Inferior parietal cortex (tissue), 1 donor: ENCODE data around the gene MVB12B.

Experiments
- DNase-seq: peaks from one replicate; pipeline ENCODE4 v3.0.0-alpha.2; 2016; ENCODE audit errors: extremely low spot score

MVB12B gene

GRCh38 chr9:126331964-126332748 lies 5.5 kb downstream of the MVB12B start:
- no peak for DNase-seq

DNA sequence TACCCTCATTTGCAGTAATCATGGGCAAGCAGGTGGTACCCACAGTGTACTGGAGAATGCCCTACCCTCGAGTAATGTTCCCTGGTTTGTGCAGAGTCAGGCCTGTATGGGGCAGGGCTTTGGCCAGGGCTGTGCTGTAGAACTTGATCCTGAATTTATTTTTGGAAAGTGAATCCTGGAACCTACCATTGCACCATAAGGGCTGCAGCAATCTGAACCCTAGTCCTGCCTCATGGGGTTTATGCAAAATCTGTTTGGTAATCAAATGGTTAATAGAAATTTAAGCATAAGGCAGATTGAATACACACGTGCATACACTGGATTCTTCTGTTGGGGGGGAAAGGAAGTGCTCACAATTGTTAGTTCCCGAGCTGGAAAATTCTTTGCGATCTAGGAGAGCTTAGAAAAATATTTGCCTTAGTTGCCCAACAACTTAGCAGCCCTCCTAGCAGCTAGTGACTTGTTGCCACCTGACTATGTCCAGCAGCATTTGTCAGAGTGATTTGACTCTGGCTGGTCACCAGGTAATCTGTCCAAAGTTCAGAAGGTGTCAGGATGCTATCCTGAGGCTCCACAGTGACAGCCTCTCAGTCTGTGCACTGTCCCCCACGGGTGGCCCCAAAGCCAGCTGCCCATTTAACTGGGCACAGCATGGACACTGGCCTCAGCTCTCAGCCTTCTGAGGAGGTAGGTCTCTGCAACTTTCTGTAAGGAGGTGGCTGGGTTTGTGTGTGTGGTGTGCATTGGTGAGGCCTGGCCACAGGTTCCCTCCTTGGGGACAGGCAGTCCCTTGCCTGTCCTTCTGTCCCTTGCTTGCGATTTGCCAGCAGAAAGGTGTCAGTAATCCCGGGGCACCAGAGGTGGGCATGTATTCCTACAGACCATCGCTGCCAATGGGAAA lies 8.3 kb downstream of the MVB12B start:
- DNase-seq: no peak

GRCh38 chr9:126335837-126336735 lies 9.5 kb downstream of the MVB12B start:
- DNase-seq: no peak

GRCh38 chr9:126336736-126337325 lies 10.2 kb downstream of the MVB12B start:
- DNase-seq: no peak

DNA sequence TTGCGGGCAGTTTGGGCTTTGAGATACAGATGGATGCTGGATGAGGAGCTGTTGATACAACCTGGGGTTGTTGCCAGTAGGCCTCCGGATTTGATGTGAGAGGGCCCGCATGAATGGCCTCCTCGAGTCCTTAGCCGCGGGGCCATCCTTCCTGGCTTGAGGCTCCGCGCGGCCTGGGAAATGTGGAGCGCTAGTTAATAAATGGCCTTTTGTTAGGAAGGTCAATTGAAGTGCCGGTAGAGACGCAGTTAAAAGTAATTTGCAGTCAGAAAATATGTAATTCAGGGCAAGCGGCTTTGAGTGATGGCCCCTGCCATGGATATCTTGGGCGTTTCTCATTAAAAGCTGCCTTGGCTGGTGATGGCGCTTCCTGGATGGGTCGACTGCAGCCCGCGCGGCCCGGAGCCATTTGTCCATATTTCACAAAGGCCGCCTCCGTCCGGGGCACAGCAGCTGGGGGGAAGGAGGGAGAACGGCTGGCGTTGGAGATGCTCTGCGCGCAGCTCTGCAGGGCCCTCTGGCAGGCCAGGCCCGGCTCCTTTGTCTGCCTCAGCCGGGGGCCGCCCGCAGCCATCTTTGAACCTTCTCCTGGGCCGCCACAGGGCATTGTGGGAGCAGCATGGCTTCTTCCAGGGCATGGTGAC lies 11.2 kb downstream of the MVB12B start:
- peak; percentile 72 for DNase-seq

DNA sequence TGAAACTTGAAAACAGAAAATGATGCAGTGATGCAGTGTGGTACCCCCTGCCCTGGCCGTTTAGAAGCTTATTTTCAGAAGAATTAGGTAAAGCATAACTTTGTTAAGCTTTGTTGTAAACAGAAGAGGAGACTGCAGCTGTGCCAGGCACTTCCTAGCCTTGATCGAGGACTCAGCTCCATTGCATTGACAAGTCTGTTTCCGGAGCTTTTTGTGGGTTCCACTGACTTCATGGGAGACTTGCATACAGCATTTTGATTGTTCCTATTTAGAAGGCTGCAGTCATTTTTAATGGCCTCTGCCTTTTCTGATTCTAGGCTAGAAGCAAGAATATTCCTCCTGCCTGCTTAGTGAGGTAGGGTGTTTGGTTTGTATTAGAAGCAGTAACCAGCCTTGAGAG lies 12.3 kb downstream of the MVB12B start:
- DNase-seq: no peak

DNA sequence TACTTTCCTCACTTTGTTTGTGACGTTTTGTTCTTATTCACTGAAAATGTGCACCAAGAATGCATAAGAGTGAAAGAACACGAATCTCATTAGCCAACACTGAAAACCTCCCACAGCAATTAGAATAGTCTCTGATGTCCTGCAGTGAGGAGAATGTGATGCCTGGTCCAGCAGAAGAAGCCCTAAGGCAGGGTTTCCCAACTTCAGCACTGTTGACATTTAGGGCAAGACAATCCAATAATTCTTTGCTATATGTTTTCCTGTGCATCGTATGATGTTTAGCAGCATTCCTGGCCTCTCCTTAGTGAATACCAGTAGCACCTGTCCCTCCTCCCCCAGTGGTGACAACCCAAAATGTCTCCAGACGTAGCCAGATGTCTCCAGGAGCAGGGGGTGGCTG lies 14.8 kb downstream of the MVB12B start:
- no peak for DNase-seq

DNA sequence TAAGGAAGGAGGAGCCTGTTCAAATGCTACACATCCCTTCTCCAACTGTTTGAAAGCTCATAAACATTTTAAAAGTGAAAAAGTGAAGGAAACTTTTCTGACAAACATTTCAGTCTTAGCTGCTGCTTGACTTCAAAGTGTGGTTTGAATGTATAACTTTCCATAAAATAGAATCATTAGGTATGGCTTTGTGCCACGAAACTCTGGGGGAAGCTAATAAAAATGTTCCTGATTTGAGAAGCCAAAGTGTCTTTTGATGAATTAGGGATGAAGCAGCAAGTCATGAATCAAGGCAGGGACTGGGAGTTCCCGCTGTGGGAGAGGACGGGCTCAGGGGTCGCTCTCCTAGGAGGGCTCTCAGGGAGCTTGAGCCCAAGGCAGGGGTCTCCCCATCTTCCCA lies 15.3 kb downstream of the MVB12B start:
- no peak for DNase-seq

DNA sequence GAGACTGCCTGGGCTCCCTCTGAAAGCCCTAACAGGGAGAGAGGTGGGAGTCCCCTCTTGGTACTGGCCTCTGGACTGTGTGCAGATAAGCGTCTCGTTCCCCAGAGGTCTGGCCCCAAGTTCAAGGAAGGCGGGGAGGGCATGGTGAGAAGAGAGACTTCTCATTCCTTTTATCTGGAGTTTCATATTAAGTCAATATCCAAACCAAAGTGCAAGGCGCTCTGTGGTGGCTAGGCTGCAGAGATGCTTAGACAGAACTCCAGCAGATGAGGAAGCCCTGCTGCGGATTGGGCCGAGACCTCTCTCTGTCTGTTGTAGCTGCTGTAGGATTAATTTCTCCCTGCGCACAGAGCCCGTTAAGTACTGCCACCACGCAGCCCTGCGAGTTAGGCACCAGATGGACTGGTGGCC lies 16.0 kb downstream of the MVB12B start:
- no peak for DNase-seq

- DNase-seq: no peak
Observed at GRCh38 chr9:126343271-126343700, 16.7 kb downstream of the MVB12B start.

GRCh38 chr9:126346031-126346430 lies 19.4 kb downstream of the MVB12B start:
- no peak for DNase-seq

DNA sequence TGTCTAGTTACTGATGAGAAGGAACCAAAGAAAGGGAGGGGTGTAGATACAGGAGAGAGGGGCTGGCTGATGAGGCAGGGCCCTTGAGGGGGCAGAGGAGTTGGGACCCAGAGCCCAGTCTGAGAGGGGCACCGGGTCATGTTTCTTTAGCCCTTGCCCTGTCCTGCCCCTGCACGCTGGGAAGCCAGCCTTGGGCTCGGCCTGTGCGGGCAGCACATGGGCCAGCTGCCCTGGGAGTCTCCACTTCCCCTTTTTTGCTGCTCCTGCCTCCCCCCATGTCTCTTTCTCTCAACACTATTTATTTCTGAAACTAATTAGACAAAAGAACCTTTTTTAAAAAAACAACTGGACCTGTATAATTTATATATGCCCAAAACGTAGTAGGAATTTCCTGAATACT lies 20.5 kb downstream of the MVB12B start:
- no peak for DNase-seq

- no peak for DNase-seq
Observed at GRCh38 chr9:126347911-126348760, 21.5 kb downstream of the MVB12B start.

DNA sequence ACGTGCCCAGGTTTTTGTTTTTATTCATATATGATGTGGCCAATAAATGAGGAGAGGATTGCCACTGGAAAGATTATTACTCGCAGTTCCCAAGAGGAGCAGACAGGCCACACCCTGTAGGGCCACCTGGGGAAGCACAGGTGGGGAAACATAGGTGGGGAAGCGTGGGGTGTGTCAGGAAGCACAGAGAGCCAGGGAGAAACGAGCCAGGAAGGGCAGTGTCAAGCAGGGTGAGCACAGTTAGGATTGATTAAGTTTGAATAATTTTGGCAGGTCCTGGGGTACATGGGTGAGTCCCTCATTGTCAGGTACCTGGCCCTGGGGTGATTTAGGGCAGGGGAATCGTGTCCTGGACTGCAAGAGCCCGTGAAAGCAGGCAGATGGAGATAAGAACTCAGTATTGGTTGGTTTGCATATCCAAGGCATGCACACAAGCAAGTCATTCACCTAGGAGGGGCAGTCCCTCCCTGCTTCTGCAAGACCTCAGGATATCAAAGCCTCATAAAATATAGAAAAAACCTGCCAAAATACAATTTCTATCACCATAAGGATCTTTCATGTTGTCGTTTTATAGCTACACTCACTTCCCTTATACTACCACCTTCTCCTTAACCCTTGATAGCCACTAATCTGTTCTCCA lies 22.4 kb downstream of the MVB12B start:
- no peak for DNase-seq

DNA sequence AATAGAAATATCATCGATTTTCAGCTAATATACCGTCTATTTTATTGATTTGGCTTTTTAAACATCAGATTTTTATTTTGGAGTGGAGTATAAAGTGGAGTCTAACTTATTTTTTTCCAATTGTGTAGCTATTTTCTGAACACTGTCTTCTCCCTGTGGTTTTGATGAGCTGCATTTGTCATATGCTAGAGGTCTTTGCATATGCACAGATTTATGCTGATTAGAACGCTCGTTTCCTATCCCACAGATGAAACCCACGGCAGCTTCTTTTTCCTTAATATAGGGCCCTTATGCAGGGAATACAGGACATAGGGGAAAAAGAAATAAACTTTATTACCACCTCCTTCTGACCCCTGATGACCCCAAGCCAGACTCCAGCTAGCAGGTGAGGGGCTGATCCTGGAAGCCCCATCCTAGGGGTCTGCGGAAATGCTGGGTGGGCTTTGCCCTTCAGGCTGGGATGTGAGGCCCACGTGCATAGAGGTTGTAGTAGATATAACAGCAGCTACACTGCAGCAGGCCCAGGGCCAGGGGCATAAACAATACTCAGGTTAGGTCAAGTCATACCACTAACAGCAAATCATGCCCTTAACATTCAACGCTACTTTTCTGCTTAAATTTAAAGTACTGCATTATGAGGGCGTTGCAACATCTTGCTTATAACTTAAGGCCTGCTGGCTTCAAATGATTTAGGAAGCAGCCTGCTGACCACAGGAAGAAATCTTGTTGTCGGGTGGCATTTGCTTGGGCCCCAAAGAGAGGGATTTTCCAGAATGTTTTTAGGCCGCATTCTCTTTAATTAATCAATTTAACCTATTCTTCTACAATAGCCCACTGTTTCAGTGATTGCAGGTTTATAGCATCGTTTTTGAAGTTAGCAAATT lies 28.5 kb downstream of the MVB12B start:
- no peak for DNase-seq

GRCh38 chr9:126357074-126357473 lies 30.4 kb downstream of the MVB12B start:
- no peak for DNase-seq

- no peak for DNase-seq
Observed at GRCh38 chr9:126360073-126360472, 33.4 kb downstream of the MVB12B start.

DNA sequence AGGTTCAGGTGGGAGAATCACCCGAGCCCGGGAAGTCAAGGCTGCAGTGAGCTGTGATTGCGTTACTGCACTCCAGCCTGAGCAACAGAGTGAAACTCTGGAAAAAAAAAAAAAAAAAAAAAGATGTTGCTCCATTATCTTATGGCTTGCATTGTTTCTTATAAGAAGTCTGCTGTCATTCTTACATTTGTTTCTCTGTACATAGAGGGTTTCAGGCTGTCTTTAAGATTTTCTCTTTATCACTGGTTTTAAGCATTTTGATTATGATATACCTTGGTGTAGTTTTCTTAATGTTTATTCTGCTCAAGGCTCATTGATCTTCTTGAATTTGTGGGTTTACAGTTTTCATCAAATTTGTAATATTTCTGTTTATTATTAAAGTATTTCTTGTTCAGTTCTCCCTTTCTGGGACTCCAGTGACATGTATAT lies 35.2 kb downstream of the MVB12B start:
- DNase-seq: no peak
